Measurements from ENCODE around the gene FAM53B. TPM values are rescaled to one million over a fixed set of nuclear protein-coding genes. Genes with fewer than 3 reads are reported as not detected.

Gene FAM53B
- total RNA-seq, 1 donor = 12.7 TPM

DNA sequence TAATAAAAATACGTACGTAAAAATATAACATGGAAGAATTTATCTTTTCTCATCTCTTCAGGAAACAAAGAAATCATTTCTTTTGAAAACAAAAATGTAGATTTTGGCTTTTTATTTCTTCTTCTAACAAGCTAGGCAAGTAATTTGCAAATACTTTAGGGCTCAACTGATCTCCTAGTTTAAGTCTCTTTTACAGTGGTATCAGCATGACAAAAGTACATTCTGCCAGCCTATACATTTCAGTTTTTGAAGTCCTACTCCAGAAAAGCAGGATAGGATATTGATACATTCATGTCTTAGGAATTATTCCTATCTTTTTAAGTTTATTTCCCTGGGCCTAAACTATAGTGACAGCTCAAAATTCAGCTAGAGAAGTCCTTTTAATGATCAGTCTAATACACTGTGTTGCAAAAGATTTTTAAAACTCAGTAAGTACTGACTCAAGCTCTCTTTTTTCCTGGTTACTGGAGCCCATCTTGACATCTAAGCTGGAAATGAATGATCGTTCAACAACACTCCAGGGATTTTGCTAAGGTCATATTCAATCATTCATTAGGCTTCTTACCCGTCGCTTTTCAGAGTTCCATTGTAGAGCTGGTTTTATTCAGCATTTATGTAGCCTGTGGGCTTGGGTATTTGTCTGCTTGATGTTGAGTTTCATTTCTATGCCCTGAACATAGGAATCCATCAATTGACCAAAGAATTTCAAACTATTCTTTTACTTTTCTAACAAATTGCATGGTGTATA, 12.2 kb upstream of the FAM53B start:
- Histone ChIP-seq H2AFZ (ENCODE audit: low read length) (no peak overlapping the region), H3K36me3 (ENCODE audit: insufficient read depth, low read length) (peaks cover 33% of the 10 kb centered on the region)
- TF ChIP-seq, protein P1, sequence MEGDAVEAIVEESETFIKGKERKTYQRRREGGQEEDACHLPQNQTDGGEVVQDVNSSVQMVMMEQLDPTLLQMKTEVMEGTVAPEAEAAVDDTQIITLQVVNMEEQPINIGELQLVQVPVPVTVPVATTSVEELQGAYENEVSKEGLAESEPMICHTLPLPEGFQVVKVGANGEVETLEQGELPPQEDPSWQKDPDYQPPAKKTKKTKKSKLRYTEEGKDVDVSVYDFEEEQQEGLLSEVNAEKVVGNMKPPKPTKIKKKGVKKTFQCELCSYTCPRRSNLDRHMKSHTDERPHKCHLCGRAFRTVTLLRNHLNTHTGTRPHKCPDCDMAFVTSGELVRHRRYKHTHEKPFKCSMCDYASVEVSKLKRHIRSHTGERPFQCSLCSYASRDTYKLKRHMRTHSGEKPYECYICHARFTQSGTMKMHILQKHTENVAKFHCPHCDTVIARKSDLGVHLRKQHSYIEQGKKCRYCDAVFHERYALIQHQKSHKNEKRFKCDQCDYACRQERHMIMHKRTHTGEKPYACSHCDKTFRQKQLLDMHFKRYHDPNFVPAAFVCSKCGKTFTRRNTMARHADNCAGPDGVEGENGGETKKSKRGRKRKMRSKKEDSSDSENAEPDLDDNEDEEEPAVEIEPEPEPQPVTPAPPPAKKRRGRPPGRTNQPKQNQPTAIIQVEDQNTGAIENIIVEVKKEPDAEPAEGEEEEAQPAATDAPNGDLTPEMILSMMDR (IDR thresholded peaks at IDR 0.05; ENCODE audit: extremely low read depth, low read depth, low read length) = no peak

DNA sequence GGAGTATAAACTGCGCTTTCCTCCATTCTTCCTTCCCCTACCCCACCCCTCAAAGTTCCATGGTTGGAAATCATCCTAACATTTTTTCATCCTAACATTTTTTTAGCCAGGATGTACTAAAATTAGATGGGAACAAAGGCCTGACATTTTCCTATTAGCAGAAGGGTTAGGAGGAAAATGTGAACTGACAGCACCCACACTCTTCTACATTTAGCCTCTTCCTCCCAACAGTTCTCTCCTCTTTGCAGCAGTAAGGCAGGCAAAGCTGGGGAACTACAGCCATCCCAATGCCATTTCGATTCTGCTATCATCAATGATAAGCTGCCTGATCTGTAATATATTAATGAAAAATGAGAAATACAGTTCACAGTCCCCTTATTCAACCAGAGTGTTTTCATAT, 11.4 kb upstream of the FAM53B start:
- Histone ChIP-seq H3K36me3 (ENCODE audit: insufficient read depth, low read length) (peaks cover 26% of the 10 kb centered on the region), H3K4me2 (ENCODE audit: insufficient read depth, low read length) (no peak overlapping the region), H3K4me1 (ENCODE audit: insufficient read depth, low read length) (no peaks in the 10 kb centered on the region), H3K9me3 (ENCODE audit: low read depth, low read length) (no peaks in the 10 kb centered on the region), H4K20me1 (ENCODE audit: insufficient read depth, low read length) (no peaks in the 10 kb centered on the region), H3K4me3 (ENCODE audit: insufficient read depth, low read length) (no peak overlapping the region), H3K79me2 (ENCODE audit: insufficient read depth, low read length) (peaks cover 2% of the 10 kb centered on the region), H3K27me3 (ENCODE audit: insufficient read depth, low read length) (no peaks in the 10 kb centered on the region), H3K27ac (ENCODE audit: low read depth, low read length) (no peak overlapping the region), H2AFZ (ENCODE audit: low read length) (no peak overlapping the region)
- TF ChIP-seq, protein P1 (IDR thresholded peaks at IDR 0.05; ENCODE audit: extremely low read depth, low read depth, low read length) = no peak
- no peak for DNase-seq (ENCODE audit: insufficient read length, low spot score, missing footprints)

More for the DNA sequence above, 12.2 kb upstream of the FAM53B start:
- H3K4me2 ChIP-seq (ENCODE audit: insufficient read depth, low read length) = no peak overlapping the region
- DNase-seq (ENCODE audit: insufficient read length, low spot score, missing footprints) = no peak
- peaks cover 2% of the 10 kb centered on the region for H3K79me2 ChIP-seq (ENCODE audit: insufficient read depth, low read length)
- H3K27ac ChIP-seq (ENCODE audit: low read depth, low read length) = no peak overlapping the region
- no peaks in the 10 kb centered on the region for H3K9me3 ChIP-seq (ENCODE audit: low read depth, low read length)
- no peak overlapping the region for H3K4me3 ChIP-seq (ENCODE audit: insufficient read depth, low read length)
- H4K20me1 ChIP-seq (ENCODE audit: insufficient read depth, low read length) = no peaks in the 10 kb centered on the region
- H3K27me3 ChIP-seq (ENCODE audit: insufficient read depth, low read length) = no peaks in the 10 kb centered on the region
- no peaks in the 10 kb centered on the region for H3K4me1 ChIP-seq (ENCODE audit: insufficient read depth, low read length)

DNA sequence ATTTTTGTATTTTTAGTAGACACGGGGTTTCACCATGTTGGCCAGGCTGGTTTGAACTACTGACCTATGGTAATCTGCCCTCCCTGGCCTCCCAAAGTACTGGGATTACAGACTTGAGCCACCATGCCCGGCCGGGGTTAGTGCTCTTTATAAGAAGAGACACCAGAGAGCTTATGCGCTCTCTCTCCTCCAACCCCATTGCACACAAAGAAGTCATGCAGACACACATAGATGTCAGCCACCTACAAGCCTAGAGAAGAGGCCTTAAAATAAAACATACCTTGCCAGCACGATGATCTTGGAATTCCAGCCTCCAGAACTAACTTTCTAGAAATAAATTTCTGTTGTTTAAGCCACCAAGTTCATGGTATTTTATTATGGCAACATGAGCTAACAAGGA, 10.0 kb upstream of the FAM53B start:
- no peak overlapping the region for H3K27ac ChIP-seq (ENCODE audit: low read depth, low read length)
- H3K9me3 ChIP-seq (ENCODE audit: low read depth, low read length) = no peaks in the 10 kb centered on the region
- peaks cover 2% of the 10 kb centered on the region for H3K79me2 ChIP-seq (ENCODE audit: insufficient read depth, low read length)
- H3K4me3 ChIP-seq (ENCODE audit: insufficient read depth, low read length) = no peak overlapping the region
- no peak for DNase-seq (ENCODE audit: insufficient read length, low spot score, missing footprints)
- H2AFZ ChIP-seq (ENCODE audit: low read length) = no peak overlapping the region
- H3K27me3 ChIP-seq (ENCODE audit: insufficient read depth, low read length) = no peaks in the 10 kb centered on the region
- H3K4me1 ChIP-seq (ENCODE audit: insufficient read depth, low read length) = no peaks in the 10 kb centered on the region
- peaks cover 23% of the 10 kb centered on the region for H3K36me3 ChIP-seq (ENCODE audit: insufficient read depth, low read length)
- TF ChIP-seq, protein P1 (IDR thresholded peaks at IDR 0.05; ENCODE audit: extremely low read depth, low read depth, low read length) = no peak
- H4K20me1 ChIP-seq (ENCODE audit: insufficient read depth, low read length) = no peaks in the 10 kb centered on the region
- H3K4me2 ChIP-seq (ENCODE audit: insufficient read depth, low read length) = no peak overlapping the region

DNA sequence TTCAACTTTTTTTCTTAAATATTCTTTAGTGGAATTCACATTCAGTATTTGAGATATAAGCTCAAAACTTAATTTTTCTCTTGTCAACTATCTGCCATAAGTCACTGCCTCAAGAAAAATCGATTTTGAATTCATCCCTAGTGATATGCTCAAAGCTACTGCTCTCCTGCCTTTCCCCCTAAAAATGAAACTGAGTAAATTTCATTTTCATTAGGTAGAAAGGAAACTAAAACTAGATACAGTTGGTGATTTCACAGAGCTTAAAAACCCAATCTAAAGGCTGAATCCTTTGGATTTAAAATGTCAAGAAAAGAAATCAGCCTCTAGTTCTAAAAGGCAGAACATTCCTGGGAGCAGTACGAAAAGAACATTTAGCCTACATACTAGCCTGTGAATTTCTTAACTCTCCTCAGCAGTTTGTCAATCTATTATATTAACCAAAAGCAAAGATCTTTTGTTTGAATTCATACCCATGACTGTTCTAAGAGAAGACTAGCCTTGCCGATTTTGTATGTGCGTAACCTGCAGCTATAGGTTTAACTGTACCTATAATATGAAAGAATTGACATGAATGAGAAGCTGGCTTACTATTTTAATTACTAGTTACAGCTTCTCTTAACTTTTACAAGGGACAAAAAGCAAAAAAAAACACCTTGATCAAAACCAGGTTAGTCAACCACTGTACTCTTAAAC, 4.9 kb upstream of the FAM53B start:
- peaks cover 10% of the 10 kb centered on the region for H3K4me1 ChIP-seq (ENCODE audit: insufficient read depth, low read length)
- H3K36me3 ChIP-seq (ENCODE audit: insufficient read depth, low read length) = peaks cover 12% of the 10 kb centered on the region
- no peaks in the 10 kb centered on the region for H3K9me3 ChIP-seq (ENCODE audit: low read depth, low read length)
- no peak overlapping the region for H3K27ac ChIP-seq (ENCODE audit: low read depth, low read length)
- no peak overlapping the region for H3K4me3 ChIP-seq (ENCODE audit: insufficient read depth, low read length)
- no peak overlapping the region for H2AFZ ChIP-seq (ENCODE audit: low read length)
- no peaks in the 10 kb centered on the region for H3K79me2 ChIP-seq (ENCODE audit: insufficient read depth, low read length)
- no peak overlapping the region for H3K4me2 ChIP-seq (ENCODE audit: insufficient read depth, low read length)
- DNase-seq (ENCODE audit: insufficient read length, low spot score, missing footprints) = no peak
- no peaks in the 10 kb centered on the region for H3K27me3 ChIP-seq (ENCODE audit: insufficient read depth, low read length)
- TF ChIP-seq, protein P1 (IDR thresholded peaks at IDR 0.05; ENCODE audit: extremely low read depth, low read depth, low read length) = no peak
- no peaks in the 10 kb centered on the region for H4K20me1 ChIP-seq (ENCODE audit: insufficient read depth, low read length)
